ENCODE results near the gene EHBP1.

GRCh38 chr2:62844311-62845090, 139.0 kb downstream of the EHBP1 start:
- TF ChIP-seq EZH2phosphoT487 (IDR thresholded peaks at IDR 0.05; ENCODE audit: borderline replicate concordance, low read depth) = no peak
- TF ChIP-seq MAX (IDR thresholded peaks at IDR 0.05; ENCODE audit: low read depth) = no peak
- no peak for TF ChIP-seq POLR2AphosphoS5 (IDR thresholded peaks at IDR 0.05; ENCODE audit: low read depth, low read length)
- no peak for TF ChIP-seq EP300 (IDR thresholded peaks at IDR 0.05; ENCODE audit: borderline replicate concordance in 1 of 2, low read depth in 1 of 2, low read length in 1 of 2)
